Muscle of leg (tissue), 11 donors: ENCODE results near the gene FEV. TPM values are rescaled to one million over a fixed set of nuclear protein-coding genes. Genes with fewer than 3 reads are reported as not detected.

Experiments
- DNase-seq: peaks from one replicate; pipeline ENCODE4 v3.0.0; 2013
- H3K27ac ChIP-seq: one replicate; pipeline ENCODE4 v1.5.1; 2013; ENCODE audit warnings: mild to moderate bottlenecking, low read length, control low read depth
- H3K27me3 ChIP-seq: one replicate; pipeline ENCODE4 v1.6.1; 2013; ENCODE audit warnings: low read length; ENCODE audit not compliant: control insufficient read depth, insufficient read depth
- H3K36me3 ChIP-seq: one replicate; pipeline ENCODE4 v1.6.1; 2013; ENCODE audit warnings: low read length; ENCODE audit not compliant: control insufficient read depth, insufficient read depth
- H3K4me1 ChIP-seq: one replicate; pipeline ENCODE4 v1.6.1; 2013; ENCODE audit warnings: low read length; ENCODE audit not compliant: control insufficient read depth, insufficient read depth
- H3K4me3 ChIP-seq: one replicate; pipeline ENCODE4 v1.5.1; 2013; ENCODE audit warnings: low read length, control low read depth
- H3K9me3 ChIP-seq: replicated peaks from 2 replicates; pipeline ENCODE4 v1.6.1; 2013; ENCODE audit warnings: low read depth, low read length; ENCODE audit not compliant: control insufficient read depth
- WGBS: methylation state at CpG from one replicate; pipeline ENCODE4 v1.1.5; 2013; ENCODE audit warnings: missing lambda C conversion rate; ENCODE audit not compliant: insufficient coverage; 5-methylcytosine and 5-hydroxymethylcytosine counted together
- polyA plus RNA-seq, 8 donors: library from polyadenylated mRNA; unstranded; fragments of 120-200 nt; gene quantifications; one replicate each; pipeline versions ENCODE4 v1.2.1 to v1.2.3, GENCODE V29; 2013; ENCODE audit warnings: inconsistent platforms in 1 of 8, low replicate concordance in 1 of 8; ENCODE audit not compliant: insufficient read length in 8 of 8, insufficient read depth in 1 of 8
- total RNA-seq: library from RNA; stranded (reverse); fragments of 120-200 nt; gene quantifications from one replicate; pipeline ENCODE4 v1.2.4, GENCODE V29; 2013

FEV gene
- total and polyA plus RNA-seq, 9 donors, result 0.08 to 0.62 (median 0.40) TPM; not detected in 4

DNA sequence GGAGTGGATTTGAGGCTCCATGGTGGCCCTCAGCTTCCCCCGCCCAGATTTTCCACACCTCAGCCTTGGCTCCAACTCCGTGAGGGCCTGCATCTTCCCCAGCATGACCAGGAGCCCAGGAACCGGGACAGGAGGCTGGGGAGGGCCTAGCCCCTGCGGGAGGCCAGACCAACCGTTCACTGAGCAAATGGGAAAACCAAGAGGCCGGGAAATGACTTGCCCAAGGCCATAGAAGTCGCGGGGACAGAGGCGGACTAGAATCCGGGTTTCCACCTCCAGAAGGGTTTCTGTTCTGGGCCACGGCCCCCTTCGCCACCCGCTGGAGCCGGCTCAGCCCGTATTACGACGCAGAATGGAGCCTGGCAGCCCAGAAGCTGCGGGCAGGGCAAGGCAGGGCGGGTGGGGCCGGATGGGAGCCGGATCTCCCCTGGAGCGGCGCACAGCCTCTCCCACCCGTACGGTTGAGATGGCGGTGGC lies 16.2 kb upstream of the FEV start:
- Histone ChIP-seq H3K4me1 (peaks cover 36% of the 10 kb centered on the region), H3K27me3 (peaks cover 96% of the 10 kb centered on the region)
- 3% methylated on average over 25 of the region's 26 CpGs for WGBS

DNA sequence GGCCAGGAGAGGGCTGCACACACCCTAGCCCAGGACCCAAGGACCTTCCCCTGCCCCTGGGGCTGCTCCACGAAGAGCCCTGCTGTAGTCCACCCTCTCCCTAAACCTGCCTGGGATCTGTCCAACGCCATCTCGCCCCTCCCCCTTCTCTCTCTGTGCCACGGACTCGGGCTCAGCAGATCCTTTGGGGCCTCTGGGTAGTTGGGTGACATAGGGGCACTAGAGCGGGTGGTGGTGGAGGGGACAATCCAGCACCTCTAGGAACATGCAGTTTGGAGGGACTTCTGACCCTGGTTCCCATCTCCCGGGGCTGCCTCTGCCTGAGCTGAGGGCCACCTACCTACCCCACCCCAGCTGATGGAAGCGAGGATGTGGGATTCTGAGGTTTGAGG lies 15.6 kb upstream of the FEV start:
- no peak for DNase-seq
- Histone ChIP-seq H3K36me3 (no peaks in the 10 kb centered on the region), H3K27me3 (peaks cover 96% of the 10 kb centered on the region), H3K4me1 (peaks cover 42% of the 10 kb centered on the region), H3K27ac (no peak overlapping the region), H3K4me3 (no peak overlapping the region), H3K9me3 (no peaks in the 10 kb centered on the region)
- WGBS, result 11% methylated on average over 1 of the region's 8 CpGs

More for the DNA sequence above, 16.2 kb upstream of the FEV start:
- Histone ChIP-seq H3K9me3 (no peaks in the 10 kb centered on the region), H3K36me3 (no peaks in the 10 kb centered on the region), H3K4me3 (no peak overlapping the region), H3K27ac (no peak overlapping the region)
- no peak for DNase-seq

DNA sequence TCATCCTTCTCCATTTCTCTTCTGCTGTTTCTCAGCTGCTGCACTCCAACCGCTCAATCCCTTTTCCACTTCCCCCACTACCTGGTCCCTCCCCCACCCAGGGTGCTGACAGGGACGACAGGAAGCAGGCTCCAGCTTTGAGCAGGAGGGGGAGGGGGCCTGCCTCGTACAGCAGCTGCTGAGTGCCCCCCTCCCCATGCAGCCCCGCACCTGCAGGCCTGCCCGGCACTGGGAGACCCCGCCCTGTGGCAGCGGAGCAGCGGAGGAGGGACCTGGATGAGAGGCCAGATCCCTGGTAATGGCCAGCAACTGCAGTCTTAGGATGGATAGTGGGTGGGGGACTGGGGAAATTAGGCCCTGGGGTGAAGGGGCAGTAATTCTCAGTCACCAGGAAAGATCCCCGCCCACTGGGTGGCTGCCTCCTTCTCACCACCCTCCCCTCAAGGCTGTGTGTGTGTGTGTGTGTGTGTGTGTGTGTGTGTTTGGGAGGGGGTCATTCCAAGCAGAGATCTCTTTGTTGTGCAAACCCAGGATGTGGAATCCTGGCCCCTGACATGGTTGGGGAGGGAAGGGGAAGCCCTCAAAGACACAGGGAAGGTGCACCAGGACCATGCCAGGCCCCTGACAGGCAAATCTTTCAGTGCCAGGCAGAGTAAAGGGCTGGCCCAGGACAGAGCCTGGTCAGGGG lies 15.0 kb upstream of the FEV start:
- 11% methylated on average over 6 of the region's 9 CpGs for WGBS
- Histone ChIP-seq H3K36me3 (no peaks in the 10 kb centered on the region), H3K9me3 (no peaks in the 10 kb centered on the region), H3K27me3 (peaks cover 96% of the 10 kb centered on the region), H3K4me3 (no peak overlapping the region), H3K27ac (no peak overlapping the region), H3K4me1 (peaks cover 43% of the 10 kb centered on the region)
- DNase-seq, result no peak

DNA sequence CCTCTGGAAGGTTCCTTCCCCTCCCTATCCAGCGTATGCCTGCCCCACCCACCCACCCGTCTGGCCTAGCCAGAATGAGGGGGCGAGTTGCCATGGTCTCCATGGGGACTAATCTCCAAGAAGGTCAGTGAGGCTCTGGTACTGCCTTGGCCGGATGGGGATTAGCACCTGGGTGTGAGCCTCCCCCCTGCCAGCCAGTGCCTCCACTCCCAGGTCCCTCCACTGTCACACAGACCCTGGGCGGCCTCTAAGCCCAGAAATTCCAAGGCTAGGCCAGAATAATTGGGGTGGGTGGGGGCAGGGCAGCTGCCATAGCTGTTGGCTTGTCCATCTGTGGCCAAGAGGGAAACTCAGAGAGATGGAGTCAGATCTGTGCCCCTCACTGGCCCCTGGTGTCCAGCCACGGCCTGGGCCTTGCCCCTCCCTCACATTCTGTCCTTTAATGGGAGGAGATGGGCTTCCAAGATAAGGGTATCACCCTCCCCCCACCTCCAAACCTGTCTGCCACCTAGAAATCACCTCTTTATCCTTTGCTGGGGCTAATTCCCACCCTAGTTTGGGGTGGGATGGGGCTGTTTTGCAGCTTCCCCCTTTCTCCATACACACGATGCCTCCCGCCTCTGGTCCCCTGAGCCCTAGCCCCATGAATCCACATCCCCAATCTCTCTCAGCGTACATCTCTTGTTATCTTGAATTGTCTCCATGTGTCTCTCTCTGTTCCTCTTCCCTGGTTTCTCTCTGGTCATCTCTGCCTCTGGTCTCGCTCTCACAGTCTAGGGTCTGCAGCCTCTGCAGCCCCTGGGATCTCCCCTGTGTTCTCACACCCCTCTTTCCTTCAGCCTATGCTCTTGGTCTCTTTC lies 14.3 kb upstream of the FEV start:
- peaks cover 43% of the 10 kb centered on the region for H3K4me1 ChIP-seq
- no peaks in the 10 kb centered on the region for H3K9me3 ChIP-seq
- 12% methylated on average over 5 of the region's 10 CpGs for WGBS
- no peak for DNase-seq
- H3K27me3 ChIP-seq, result peaks cover 98% of the 10 kb centered on the region
- H3K4me3 ChIP-seq, result no peak overlapping the region
- no peak overlapping the region for H3K27ac ChIP-seq
- no peaks in the 10 kb centered on the region for H3K36me3 ChIP-seq

DNA sequence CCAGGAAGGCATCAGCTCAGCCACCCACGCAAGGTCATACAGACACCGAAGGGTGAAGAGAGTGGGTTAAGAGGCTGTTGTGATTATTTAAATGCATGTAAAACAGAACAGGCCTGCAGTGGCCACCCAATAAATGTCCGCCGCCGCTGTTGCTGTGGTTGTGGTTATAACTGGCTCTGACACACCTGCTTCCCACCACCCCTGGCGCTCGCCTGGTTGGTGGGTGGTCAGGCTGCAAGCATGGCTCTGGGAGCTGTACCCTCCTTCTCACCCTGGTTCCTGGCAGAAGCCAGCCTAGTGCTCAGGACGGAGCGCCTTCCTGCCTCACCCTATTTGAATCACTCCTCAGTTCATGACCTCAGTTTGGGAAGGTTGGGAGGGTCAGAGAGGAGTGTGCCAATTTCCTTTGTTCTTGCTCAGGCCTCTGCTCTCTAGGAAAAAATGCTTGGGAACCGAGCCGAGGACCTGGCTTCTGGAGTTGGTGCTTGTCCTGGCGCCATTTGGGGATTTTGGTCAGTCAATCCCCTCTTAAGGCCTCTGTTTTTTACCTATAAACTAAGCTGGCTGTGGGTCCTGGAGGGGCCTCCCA lies 13.5 kb upstream of the FEV start:
- H3K4me1 ChIP-seq, result peaks cover 49% of the 10 kb centered on the region
- 75% methylated on average over 4 of the region's 12 CpGs for WGBS
- H3K27ac ChIP-seq, result no peak overlapping the region
- H3K4me3 ChIP-seq, result no peak overlapping the region
- no peaks in the 10 kb centered on the region for H3K9me3 ChIP-seq
- peaks cover 98% of the 10 kb centered on the region for H3K27me3 ChIP-seq
- H3K36me3 ChIP-seq, result no peaks in the 10 kb centered on the region
- no peak for DNase-seq

DNA sequence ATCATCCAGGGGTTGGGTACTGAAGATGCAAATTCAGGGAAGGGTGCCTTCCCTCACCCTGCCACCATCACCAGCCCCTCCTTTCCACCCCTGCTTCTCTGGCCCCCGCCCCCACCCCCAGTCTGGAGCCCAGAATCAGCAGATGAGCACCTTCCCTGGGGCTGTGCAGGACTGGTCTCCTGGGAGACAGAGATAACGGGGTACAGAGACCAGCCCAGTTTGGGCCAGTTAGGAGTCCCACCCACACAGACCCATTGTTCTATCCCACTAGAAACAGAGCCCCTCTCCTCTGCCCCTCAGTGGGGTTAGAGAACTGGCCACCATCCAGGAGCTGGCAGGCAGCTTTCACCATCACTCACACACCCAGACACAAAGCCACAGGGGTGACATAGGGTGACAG lies 12.7 kb upstream of the FEV start:
- peaks cover 54% of the 10 kb centered on the region for H3K4me1 ChIP-seq
- H3K27ac ChIP-seq, result no peak overlapping the region
- H3K27me3 ChIP-seq, result peaks cover 98% of the 10 kb centered on the region
- H3K4me3 ChIP-seq, result no peak overlapping the region
- no peaks in the 10 kb centered on the region for H3K36me3 ChIP-seq
- WGBS, result no CpG with 5 or more reads among the region's 2 CpGs
- no peak for DNase-seq
- no peaks in the 10 kb centered on the region for H3K9me3 ChIP-seq

DNA sequence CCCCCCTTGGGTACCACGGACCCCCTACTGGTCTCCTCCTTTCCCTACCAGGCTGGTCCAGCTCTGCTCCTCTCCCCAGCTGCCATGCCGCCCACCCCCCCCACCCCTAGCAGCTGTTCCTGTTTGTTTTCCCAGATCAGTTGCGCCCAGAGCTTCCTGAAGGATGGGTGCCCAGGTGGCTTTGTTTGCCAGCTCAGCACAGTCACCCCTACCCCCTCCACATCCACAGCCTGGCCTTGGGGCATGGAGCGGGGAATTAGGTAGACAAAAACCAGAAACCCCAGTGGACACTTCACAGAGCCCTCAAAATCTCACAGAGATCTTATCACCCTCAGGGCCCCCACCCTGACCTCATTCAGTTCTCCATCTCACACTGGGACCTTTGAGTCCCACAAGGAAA lies 12.0 kb upstream of the FEV start:
- Histone ChIP-seq H3K4me1 (peaks cover 47% of the 10 kb centered on the region), H3K4me3 (no peak overlapping the region), H3K27me3 (peaks cover 98% of the 10 kb centered on the region), H3K36me3 (no peaks in the 10 kb centered on the region), H3K9me3 (no peaks in the 10 kb centered on the region), H3K27ac (no peak overlapping the region)
- peak; percentile 43 for DNase-seq
- 46% methylated on average over 4 of the region's 4 CpGs for WGBS

DNA sequence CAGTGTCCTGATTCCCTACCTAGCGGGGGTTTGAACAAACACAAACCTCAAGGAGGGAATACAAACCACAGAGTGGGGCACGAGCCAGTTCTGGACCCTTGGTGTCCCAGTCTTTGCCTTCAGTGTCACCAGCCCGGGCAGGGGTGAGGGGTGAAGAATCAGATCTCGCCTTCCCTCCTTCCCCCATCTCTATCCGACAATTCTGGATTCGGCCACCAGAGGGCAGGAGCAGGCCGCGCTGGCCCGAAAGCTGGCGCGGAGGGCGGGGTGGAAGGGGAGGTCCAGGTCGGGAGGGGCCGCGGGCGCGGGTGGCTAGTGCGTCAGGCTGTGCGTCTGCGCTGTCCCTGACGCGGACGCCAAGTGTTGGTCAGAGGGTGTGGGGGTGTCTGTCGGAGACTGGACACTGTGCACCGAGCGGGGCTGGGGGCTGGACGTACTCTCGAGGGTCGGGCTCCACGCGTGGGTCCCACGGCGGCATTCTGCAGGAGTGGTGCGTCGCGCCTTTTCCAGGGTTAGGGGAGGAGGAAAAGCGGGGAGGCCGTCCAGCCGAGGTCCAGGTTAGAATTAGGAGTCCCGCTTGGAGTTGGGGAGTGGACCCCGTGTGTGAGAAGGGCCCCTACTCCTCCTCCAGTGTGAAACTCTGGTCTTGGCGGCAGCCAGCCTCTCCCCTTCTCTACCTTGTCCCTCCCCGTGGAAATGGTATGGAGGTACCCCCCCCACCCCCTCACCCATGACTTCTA lies 11.2 kb upstream of the FEV start:
- peaks cover 45% of the 10 kb centered on the region for H3K4me1 ChIP-seq
- no peak overlapping the region for H3K27ac ChIP-seq
- WGBS, result 2% methylated on average over 31 of the region's 43 CpGs
- DNase-seq, result peak; percentile 85
- H3K4me3 ChIP-seq, result peak overlapping the region; percentile 39
- H3K27me3 ChIP-seq, result peaks cover 98% of the 10 kb centered on the region
- no peaks in the 10 kb centered on the region for H3K9me3 ChIP-seq
- no peaks in the 10 kb centered on the region for H3K36me3 ChIP-seq

DNA sequence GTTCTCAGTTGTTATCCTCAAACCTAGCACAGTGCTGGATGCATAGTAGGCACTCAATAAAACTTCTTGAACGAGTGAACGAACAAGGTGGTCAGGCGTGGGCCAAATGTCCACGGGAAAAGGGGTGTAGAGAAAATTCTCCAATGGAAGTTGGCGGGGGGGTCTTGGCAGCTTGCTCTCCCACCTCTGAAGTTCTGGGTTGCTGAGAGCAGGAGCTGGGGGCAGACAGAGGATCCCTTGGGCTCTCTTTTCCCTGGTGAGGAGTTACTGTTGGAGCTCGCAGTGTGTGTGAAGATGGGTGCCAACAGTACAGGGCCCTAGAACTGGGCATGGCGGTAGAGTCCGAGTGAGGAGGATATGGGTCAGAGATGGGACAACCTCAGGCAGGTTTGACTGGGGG lies 10.6 kb upstream of the FEV start:
- no peak for DNase-seq
- Histone ChIP-seq H3K27me3 (peaks cover 98% of the 10 kb centered on the region), H3K4me1 (peaks cover 45% of the 10 kb centered on the region), H3K4me3 (no peak overlapping the region), H3K36me3 (no peaks in the 10 kb centered on the region), H3K9me3 (no peaks in the 10 kb centered on the region), H3K27ac (no peak overlapping the region)
- WGBS, result 27% methylated on average over 5 of the region's 8 CpGs
